ENCODE results near the gene PCGF3. TPM values are rescaled to one million over a fixed set of nuclear protein-coding genes. Genes with fewer than 3 reads are reported as not detected.

The PCGF3 gene, protein sequence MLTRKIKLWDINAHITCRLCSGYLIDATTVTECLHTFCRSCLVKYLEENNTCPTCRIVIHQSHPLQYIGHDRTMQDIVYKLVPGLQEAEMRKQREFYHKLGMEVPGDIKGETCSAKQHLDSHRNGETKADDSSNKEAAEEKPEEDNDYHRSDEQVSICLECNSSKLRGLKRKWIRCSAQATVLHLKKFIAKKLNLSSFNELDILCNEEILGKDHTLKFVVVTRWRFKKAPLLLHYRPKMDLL
- polyA plus RNA-seq, result 1 to 10 TPM; 6.5 to 7.5 (median 6.6) TPM

DNA sequence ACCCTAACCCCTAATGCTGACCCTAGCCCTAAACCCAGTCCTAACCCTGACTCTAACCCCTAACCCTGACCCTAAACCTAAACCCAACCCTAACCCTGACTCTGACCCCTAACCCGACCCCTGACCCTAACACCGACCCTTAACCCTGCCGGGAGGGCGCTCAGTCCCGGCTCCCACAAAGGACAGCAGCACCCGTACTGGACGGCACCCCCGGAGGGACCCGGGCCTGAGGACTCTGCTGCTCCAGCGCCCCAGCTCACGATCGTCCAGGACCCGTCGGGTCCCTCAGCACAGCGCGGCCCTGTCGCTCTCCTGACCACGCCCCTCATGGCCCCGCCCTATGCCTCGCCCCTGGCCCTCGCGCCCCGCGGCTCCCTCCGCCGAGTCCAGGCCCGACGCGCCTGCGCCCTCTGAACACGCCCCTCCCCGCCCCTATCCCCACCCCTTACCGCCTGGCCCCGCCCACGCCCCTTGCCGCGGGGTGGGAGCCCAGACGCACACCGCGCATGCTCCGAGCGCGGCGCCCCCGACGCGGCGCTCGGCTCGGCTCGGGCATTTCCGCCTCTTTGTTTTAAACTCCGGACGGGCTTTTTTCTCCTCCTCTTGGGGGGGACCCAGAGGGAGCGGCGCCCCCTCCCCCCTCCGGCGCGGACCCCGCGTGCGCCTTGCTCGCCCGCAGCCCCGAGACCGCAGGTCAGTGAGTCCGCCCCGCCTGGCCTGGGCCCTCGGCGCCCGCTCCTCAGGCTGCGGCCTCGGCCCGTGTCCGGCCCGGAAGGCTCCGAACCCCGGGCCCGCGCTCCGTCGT is at the start of gene PCGF3:
Gene PCGF3, plus strand, starts transcription at position 555 of the 805 bp plus-strand sequence. CDS start 27,849 bp downstream, outside the sequence.
- Mint-ChIP-seq H3K36me3 (no peaks in the 10 kb centered on the region), H3K4me3 (peak within 1 kb of the TSS; percentile 73 to 82 (median 79)), H3K9me3 (no peaks in the 10 kb centered on the region), H3K4me1 (peaks cover 20% of the 10 kb centered on the region in 2 donors), H3K27ac (peak within 1 kb of the TSS in 5 of 6 donors; percentile 20 to 82 (median 74)), H3K27me3 (ENCODE audit: low read depth in 3 of 3) (peaks cover 0 to 3% (median 0%) of the 10 kb centered on the region in 3 donors)
- peak; percentile 89 to 92 (median 91) for DNase-seq

DNA sequence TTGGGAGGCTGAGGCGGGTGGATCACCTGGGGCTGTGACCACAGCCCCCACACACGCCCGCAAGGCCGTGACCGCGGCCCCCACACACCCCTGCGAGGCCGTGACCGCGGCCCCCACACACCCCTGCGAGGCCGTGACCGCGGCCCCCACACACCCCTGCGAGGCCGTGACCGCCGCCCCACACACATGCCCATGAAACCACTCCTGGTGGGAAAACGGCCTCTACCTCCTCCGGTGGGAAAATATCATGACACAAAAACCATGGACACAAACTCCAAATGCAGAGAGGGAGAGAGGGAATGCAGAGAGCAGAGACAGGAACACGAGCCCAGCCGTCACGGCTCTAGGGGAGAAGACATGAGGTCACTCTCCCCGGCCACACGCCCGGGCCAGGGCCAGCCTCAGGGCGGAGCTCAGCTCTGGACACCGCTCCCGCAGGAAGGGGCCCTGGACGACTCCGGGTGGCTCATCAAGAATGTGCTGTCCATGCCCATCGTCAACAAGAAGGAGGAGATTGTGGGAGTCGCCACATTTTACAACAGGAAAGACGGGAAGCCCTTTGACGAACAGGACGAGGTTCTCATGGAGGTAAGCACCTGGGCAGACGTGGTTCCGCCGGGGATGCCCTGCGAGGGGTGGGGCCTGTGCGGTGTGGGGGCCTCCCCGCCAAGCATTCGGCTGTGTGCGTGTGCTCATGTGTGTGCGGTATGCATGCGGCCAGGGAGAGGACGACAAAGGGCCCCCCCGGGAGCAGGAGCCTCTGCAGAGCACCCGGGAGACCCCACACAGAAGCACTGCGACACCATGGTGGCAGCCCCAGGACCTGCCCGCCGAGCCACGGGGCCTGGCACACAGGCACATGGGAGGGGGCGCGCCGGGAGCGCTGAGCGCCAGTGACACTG is 48.9 kb upstream of the PCGF3 start:
- Mint-ChIP-seq H3K4me1 (peaks cover 0 to 2% of the 10 kb centered on the region in 2 donors), H3K36me3 (peaks cover 0 to 9% (median 6%) of the 10 kb centered on the region in 3 donors), H3K27ac (no peak overlapping the region), H3K4me3 (no peak overlapping the region), H3K27me3 (ENCODE audit: low read depth in 3 of 3) (peaks cover 0 to 5% (median 2%) of the 10 kb centered on the region in 3 donors), H3K9me3 (no peaks in the 10 kb centered on the region)
- DNase-seq, result no peak

DNA sequence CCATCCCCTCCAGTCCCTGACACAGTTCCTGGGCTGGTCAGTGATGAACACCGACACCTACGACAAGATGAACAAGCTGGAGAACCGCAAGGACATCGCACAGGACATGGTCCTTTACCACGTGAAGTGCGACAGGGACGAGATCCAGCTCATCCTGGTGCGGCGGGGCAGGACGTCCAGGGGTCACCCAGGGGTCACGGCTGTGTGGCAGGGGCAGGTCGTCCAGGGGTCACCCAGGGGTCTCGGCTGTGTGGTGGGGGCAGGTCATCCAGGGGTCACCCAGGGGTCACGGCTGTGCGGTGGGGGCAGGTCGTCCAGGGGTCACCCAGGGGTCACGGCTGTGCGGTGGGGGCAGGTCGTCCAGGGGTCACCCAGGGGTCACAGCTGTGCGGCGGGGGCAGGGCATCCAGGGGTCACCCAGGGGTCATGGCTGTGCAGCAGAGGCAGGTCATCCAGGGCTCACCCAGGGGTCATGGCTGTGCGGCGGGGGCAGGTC is 48.2 kb upstream of the PCGF3 start:
- Mint-ChIP-seq H3K36me3 (peaks cover 0 to 9% (median 6%) of the 10 kb centered on the region in 3 donors), H3K4me3 (no peak overlapping the region), H3K27ac (no peak overlapping the region), H3K9me3 (no peaks in the 10 kb centered on the region), H3K27me3 (ENCODE audit: low read depth in 3 of 3) (peaks cover 0 to 5% (median 2%) of the 10 kb centered on the region in 3 donors), H3K4me1 (peaks cover 0 to 2% of the 10 kb centered on the region in 2 donors)
- no peak for DNase-seq

DNA sequence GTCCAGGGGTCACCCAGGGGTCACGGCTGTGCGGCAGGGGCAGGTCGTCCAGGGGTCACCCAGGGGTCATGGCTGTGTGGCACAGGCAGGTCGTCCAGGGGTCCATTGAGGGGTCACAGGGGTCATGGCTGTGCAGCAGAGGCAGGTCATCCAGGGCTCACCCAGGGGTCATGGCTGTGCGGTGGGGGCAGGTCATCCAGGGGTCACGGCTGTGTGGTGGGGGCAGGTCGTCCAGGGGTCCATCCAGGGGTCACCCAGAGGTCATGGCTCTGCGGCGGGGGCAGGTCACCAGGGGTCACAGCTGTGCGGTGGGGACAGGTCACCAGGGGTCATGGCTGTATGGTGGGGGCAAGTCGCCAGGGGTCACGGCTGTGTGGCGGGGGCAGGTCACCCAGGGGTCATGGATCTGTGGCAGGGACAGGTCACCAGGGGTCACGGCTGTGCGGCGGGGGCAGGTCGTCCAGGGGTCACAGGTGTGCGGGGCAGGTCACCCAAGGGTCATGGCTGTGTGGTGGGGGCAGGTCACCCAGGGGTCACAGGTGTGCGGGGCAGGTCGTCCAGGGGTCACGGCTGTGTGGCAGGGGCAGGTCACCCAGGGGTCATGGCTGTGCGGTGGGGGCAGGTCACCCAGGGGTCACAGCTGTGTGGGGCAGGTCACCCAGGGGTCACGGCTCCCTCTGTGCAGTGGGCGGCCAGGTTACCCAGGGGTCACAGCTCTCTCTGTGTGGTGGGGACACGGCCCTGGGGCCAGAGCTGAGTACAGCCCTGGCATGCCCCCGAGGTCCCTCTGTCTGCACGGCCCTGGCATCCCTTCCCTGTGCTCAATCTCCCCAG is 47.6 kb upstream of the PCGF3 start:
- H3K27ac Mint-ChIP-seq, result no peak overlapping the region
- H3K27me3 Mint-ChIP-seq (ENCODE audit: low read depth in 3 of 3), result peaks cover 0 to 2% (median 1%) of the 10 kb centered on the region in 3 donors
- no peak overlapping the region for H3K4me3 Mint-ChIP-seq
- no peaks in the 10 kb centered on the region for H3K9me3 Mint-ChIP-seq
- peaks cover 0 to 9% (median 6%) of the 10 kb centered on the region in 3 donors for H3K36me3 Mint-ChIP-seq
- H3K4me1 Mint-ChIP-seq, result peaks cover 0 to 2% of the 10 kb centered on the region in 2 donors
- no peak for DNase-seq

DNA sequence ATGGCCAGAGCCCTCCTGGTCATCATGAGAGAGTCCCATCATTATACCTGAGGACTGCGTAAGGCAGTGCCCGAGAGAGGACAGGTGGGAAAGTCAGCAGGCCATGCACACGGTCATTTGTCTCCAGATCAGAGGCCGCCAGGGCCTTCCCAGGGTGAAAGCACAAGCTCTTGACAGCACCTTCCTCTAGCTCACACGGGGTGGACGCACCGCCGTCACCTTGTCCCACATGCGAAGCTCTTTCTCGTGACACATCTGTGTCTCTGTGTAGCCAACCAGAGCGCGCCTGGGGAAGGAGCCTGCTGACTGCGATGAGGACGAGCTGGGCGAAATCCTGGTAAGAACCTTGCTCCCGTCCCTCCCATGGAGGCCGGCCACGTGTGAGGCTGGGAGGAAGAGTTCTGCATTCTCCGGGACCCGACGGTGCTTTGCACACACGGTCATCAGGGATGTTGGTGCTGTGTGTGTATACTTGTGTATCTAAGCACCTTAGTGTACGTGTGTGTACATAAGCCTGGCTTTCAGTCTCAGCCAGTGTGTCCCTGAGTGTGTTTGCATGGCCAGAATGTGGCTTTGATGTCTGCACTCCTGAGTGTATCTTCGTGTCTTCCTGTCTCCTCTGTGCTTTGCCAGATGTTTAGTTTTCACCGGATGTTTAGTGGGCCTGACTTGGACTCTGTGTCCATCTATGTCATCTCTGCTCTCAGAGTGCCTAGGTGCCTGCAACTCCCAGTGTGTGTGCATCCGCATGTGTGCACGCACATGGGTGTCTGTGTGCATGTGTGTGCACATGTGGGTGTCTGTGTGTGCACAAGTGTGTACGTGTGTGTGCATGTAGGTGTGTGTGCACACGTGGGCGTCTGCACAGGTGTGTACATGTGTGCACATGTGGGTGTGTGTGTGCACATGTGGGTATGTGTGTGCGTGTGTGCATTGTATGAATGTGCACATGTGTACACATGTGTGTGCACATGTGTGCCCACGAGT is 46.7 kb upstream of the PCGF3 start:
- DNase-seq, result no peak
- Mint-ChIP-seq H3K4me1 (peaks cover 0 to 6% of the 10 kb centered on the region in 2 donors), H3K36me3 (peaks cover 0 to 9% (median 6%) of the 10 kb centered on the region in 3 donors), H3K9me3 (no peaks in the 10 kb centered on the region), H3K4me3 (no peak overlapping the region), H3K27me3 (ENCODE audit: low read depth in 3 of 3) (peaks cover 0 to 2% (median 0%) of the 10 kb centered on the region in 3 donors), H3K27ac (peak overlapping the region in 2 of 6 donors; percentile 18 to 69)

DNA sequence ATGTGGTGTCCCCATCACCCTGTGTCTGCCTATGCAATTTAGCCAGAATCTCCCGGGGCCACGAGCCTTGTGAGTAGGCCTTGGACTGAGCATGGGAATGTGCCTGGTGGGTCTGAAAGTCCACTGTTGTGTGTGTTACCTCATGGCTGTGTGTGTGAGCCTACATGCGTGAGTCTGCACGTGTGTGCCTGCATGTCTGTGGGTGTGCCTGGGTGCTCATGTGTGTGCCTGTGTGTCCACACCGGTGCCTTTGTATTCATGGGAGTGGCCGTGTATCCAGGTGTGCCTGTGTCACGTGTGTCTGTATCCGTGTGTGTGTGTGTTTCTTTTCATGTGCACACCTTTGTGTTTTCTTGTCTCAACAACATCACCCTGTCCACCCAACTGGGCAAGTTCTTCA is 45.8 kb upstream of the PCGF3 start:
- Mint-ChIP-seq H3K4me3 (peak overlapping the region in 2 of 5 donors; percentile 16 to 35), H3K27me3 (ENCODE audit: low read depth in 3 of 3) (peaks cover 0 to 2% (median 0%) of the 10 kb centered on the region in 3 donors), H3K36me3 (peaks cover 0 to 9% (median 6%) of the 10 kb centered on the region in 3 donors), H3K9me3 (no peaks in the 10 kb centered on the region), H3K4me1 (peaks cover 5 to 11% of the 10 kb centered on the region in 2 donors), H3K27ac (no peak overlapping the region)
- no peak for DNase-seq

DNA sequence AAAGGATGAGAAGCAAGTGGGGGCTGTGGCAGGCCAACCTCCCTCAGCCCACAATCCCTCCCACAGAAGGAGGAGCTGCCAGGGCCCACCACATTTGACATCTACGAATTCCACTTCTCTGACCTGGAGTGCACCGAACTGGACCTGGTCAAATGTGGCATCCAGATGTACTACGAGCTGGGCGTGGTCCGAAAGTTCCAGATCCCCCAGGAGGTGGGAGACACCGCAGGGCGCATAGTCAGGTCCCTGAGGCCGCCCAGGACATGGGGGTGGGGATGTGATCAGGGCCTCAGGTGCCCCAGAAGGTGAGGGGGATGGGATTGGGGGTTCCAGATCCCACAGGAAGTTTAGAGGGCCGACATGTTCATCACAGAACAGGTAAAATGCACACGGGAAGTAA is 45.2 kb upstream of the PCGF3 start:
- peak overlapping the region in 1 of 6 donors; percentile 49 for H3K27ac Mint-ChIP-seq
- peaks cover 0 to 2% (median 0%) of the 10 kb centered on the region in 3 donors for H3K27me3 Mint-ChIP-seq (ENCODE audit: low read depth in 3 of 3)
- H3K9me3 Mint-ChIP-seq, result no peaks in the 10 kb centered on the region
- no peak for DNase-seq
- H3K4me3 Mint-ChIP-seq, result no peak overlapping the region
- H3K4me1 Mint-ChIP-seq, result peaks cover 5 to 11% of the 10 kb centered on the region in 2 donors
- H3K36me3 Mint-ChIP-seq, result peaks cover 0 to 9% (median 6%) of the 10 kb centered on the region in 3 donors

DNA sequence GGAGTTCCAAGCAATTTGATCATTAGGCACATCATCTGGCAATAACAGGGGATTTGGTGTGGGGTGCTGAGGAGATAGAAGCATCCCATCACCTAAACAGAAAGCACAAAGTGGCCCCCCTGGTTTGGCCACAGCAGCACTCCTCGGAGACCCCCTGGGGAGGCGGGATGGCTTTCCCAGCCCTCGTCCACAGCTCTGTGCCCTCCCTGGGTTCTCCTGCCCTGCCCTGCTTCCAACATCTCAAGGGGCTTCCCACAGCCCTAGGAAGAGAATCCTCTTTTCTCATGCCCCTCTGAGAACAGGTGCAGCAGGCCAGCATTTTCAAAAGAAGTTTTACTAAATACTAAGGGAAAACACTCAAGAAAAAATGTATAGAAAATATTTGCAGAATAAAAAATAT is 44.4 kb upstream of the PCGF3 start:
- Mint-ChIP-seq H3K9me3 (no peaks in the 10 kb centered on the region), H3K4me3 (peak overlapping the region; percentile 2 to 56 (median 39)), H3K4me1 (peaks cover 5 to 11% of the 10 kb centered on the region in 2 donors), H3K27me3 (ENCODE audit: low read depth in 3 of 3) (no peaks in the 10 kb centered on the region), H3K36me3 (peaks cover 0 to 9% (median 6%) of the 10 kb centered on the region in 3 donors), H3K27ac (no peak overlapping the region)
- DNase-seq, result no peak

DNA sequence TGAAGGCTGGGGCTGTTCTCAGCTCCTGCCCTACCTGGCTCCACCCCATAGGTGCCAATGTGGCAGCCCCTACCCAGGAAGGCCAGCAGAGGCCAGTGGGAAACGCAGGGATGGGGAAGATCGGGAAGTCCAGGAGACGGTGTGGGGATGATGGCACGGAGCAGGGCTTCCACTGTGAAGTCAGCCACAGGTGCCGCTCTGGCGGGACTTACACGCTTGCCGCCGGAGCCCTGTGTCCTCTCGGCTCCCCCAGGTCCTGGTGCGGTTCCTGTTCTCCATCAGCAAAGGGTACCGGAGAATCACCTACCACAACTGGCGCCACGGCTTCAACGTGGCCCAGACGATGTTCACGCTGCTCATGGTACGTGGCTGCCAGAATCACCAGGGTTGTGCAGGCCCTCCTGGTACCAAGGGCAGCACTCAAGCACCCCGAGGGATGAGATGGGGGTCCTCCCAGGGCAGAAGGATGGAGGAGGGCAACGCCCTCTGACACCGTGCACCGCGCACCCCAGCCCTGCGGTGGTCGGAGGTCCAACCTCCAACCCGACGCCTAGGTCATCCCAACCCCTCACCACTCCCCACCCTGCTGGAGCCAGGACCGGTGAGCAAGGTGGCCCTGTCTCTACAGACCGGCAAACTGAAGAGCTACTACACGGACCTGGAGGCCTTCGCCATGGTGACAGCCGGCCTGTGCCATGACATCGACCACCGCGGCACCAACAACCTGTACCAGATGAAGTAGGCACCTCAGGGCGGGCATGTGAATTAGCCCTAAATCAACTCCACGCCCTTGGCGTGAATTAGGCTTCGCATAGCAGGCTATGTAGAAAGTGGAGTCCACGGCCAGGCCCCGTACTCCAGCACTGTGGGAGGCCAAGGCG is 43.5 kb upstream of the PCGF3 start:
- H3K36me3 Mint-ChIP-seq, result peaks cover 0 to 9% (median 6%) of the 10 kb centered on the region in 3 donors
- peaks cover 5 to 11% of the 10 kb centered on the region in 2 donors for H3K4me1 Mint-ChIP-seq
- H3K9me3 Mint-ChIP-seq, result no peaks in the 10 kb centered on the region
- H3K4me3 Mint-ChIP-seq, result peak overlapping the region in 4 of 5 donors; percentile 38 to 83 (median 64)
- peak overlapping the region in 3 of 6 donors; percentile 6 to 74 (median 39) for H3K27ac Mint-ChIP-seq
- H3K27me3 Mint-ChIP-seq (ENCODE audit: low read depth in 3 of 3), result no peaks in the 10 kb centered on the region
- DNase-seq, result no peak

DNA sequence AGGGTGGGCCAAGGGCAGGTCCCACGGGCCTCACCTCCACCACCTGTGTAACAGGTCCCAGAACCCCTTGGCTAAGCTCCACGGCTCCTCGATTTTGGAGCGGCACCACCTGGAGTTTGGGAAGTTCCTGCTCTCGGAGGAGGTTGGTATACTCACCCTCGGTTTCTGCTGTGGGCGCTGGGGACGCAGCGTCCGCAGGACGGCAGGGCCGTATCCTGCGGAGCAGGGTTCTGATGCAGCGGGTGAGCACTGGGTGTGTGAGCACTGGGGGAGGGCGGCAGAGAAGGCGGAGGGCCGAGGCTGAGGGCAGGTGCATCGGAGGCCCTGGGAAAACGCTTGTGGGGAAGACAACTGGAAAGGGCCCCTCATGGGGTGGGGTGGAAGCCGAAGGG is 42.6 kb upstream of the PCGF3 start:
- Mint-ChIP-seq H3K36me3 (peaks cover 0 to 9% (median 6%) of the 10 kb centered on the region in 3 donors), H3K27me3 (ENCODE audit: low read depth in 3 of 3) (peaks cover 0 to 2% (median 0%) of the 10 kb centered on the region in 3 donors), H3K4me3 (peak overlapping the region; percentile 78 to 83 (median 80)), H3K27ac (peak overlapping the region; percentile 45 to 77 (median 70)), H3K4me1 (peaks cover 5 to 11% of the 10 kb centered on the region in 2 donors), H3K9me3 (no peaks in the 10 kb centered on the region)
- DNase-seq, result no peak
